ENCODE results near the gene MYLK2. TPM values are rescaled to one million over a fixed set of nuclear protein-coding genes. Genes with fewer than 3 reads are reported as not detected.

The MYLK2 gene
- total and polyA plus RNA-seq, 9 donors, result 0.08 to 0.35 (median 0.20) TPM; not detected in 6

- Histone ChIP-seq H3K36me3 (no peaks in the 10 kb centered on the region), H3K4me1 (ENCODE audit: insufficient read depth) (peaks cover 3% of the 10 kb centered on the region), H3K4me3 (no peak overlapping the region), H3K27ac (peak overlapping the region in 1 of 2 donors; percentile 45), H3K27me3 (no peaks in the 10 kb centered on the region), H3K9me3 (no peaks in the 10 kb centered on the region)
- DNase-seq, result no peak
- TF ChIP-seq, protein P1, sequence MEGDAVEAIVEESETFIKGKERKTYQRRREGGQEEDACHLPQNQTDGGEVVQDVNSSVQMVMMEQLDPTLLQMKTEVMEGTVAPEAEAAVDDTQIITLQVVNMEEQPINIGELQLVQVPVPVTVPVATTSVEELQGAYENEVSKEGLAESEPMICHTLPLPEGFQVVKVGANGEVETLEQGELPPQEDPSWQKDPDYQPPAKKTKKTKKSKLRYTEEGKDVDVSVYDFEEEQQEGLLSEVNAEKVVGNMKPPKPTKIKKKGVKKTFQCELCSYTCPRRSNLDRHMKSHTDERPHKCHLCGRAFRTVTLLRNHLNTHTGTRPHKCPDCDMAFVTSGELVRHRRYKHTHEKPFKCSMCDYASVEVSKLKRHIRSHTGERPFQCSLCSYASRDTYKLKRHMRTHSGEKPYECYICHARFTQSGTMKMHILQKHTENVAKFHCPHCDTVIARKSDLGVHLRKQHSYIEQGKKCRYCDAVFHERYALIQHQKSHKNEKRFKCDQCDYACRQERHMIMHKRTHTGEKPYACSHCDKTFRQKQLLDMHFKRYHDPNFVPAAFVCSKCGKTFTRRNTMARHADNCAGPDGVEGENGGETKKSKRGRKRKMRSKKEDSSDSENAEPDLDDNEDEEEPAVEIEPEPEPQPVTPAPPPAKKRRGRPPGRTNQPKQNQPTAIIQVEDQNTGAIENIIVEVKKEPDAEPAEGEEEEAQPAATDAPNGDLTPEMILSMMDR (IDR thresholded peaks at IDR 0.05), result no peak
- no peak for TF ChIP-seq POLR2A (IDR thresholded peaks at IDR 0.05)
- no peak for TF ChIP-seq EP300 (IDR thresholded peaks at IDR 0.05)
- intact Hi-C loops (cut with DNase I), result no loop called here
- WGBS, 3 donors, result 67 to 90% (median 71%) methylated on average over 12 of the region's 12 CpGs
Observed at GRCh38 chr20:31864521-31865400, 45.6 kb downstream of the MYLK2 start.

DNA sequence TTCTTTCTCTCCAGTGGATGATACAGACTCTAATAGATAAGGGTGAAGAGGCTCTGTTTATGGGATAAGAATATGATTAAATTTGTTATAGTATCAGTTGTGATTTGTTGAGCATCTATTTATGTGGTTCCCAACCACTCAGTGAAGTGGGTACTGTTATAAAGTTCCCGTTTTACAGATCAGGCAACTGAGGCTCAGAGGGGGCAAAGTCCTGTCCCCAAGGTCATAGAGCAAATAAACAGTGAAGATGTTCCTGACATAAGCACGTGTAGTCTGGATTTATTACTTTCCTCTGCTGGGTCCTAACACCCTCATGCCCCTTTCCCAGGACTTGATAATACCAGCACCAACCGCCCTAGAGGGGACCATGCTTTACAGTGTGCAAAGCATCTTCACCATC is 47.1 kb downstream of the MYLK2 start:
- TF ChIP-seq, protein P1 (IDR thresholded peaks at IDR 0.05), result no peak
- no peak for TF ChIP-seq POLR2A (IDR thresholded peaks at IDR 0.05)
- TF ChIP-seq EP300 (IDR thresholded peaks at IDR 0.05), result no peak
- intact Hi-C loops (cut with DNase I), result no loop called here
- Histone ChIP-seq H3K27me3 (no peaks in the 10 kb centered on the region), H3K9me3 (no peaks in the 10 kb centered on the region), H3K4me3 (no peak overlapping the region), H3K36me3 (no peaks in the 10 kb centered on the region), H3K4me1 (ENCODE audit: insufficient read depth) (no peaks in the 10 kb centered on the region), H3K27ac (peak overlapping the region in 1 of 2 donors; percentile 3)
- DNase-seq, result no peak
- WGBS, 3 donors, result 63 to 70% (median 66%) methylated on average over 3 of the region's 3 CpGs

DNA sequence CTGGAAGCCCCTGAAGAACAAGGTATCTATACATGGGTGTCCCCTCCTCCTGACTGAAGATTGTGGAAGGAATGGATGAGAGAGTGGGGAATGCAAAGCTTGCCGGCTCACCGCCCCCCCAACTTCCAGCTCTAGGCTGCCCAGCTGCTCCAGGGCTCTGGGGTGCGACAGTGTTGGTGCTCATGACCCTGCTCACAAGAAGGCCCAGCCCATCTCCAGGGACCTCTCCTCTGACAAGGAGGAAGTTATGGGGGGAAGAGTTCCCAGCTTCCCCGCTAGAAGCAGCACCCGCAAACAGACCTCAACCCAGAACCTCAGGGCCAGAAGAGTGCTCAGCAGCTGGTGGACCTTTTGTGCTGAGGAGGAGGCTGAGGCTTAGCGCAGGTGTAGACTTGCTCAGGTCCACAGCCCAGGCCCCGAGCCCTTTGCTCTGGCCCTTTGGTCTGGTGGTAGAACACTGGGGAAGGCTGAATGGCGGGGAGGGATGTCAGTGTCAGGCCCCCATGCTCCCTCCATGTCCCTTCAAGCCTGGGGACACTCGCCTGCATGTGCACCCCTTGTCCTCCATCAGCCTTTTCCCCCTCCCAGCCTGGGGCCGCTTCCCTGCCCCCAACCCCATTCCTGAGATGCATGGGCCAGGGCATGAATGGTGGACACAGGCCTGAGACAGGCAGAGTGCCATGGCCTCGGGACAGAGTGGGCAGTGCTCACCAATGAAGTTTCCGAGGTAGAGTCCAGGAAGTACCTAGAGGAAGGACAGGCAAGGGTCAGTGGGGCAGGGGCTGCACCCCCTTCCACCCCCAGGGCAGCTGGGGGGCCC is 49.9 kb downstream of the MYLK2 start:
- 78 to 87% (median 83%) methylated on average over 10 to 12 of the region's 12 CpGs for WGBS, 3 donors
- H3K27me3 ChIP-seq, result no peaks in the 10 kb centered on the region
- H3K27ac ChIP-seq, result no peak overlapping the region
- H3K4me1 ChIP-seq (ENCODE audit: insufficient read depth), result no peaks in the 10 kb centered on the region
- TF ChIP-seq EP300 (IDR thresholded peaks at IDR 0.05) (no peak), POLR2A (IDR thresholded peaks at IDR 0.05) (no peak)
- TF ChIP-seq, protein P1 (IDR thresholded peaks at IDR 0.05), result no peak
- intact Hi-C loops (cut with DNase I), result no loop called here
- H3K36me3 ChIP-seq, result no peaks in the 10 kb centered on the region
- no peaks in the 10 kb centered on the region for H3K9me3 ChIP-seq
- H3K4me3 ChIP-seq, result no peak overlapping the region
- DNase-seq, result no peak

DNA sequence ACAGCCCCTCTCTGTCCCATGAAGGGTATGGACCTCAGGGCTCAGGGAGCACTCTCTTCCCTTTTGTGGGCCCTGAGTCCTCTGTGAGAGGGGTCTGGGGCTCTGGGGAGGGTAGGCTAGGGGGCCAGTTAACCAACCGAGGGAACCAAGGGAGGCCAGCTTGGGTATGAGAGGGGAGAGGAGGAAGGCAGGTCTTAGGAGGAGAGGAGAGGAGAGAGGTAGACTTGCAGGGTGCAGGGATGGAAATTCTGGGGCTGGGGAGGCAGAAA is 50.5 kb downstream of the MYLK2 start:
- Histone ChIP-seq H3K36me3 (no peaks in the 10 kb centered on the region), H3K9me3 (no peaks in the 10 kb centered on the region), H3K27me3 (no peaks in the 10 kb centered on the region), H3K4me1 (ENCODE audit: insufficient read depth) (no peaks in the 10 kb centered on the region), H3K27ac (no peak overlapping the region), H3K4me3 (peak overlapping the region; percentile 46)
- TF ChIP-seq POLR2A (IDR thresholded peaks at IDR 0.05), result no peak
- TF ChIP-seq, protein P1 (IDR thresholded peaks at IDR 0.05), result no peak
- no peak for TF ChIP-seq EP300 (IDR thresholded peaks at IDR 0.05)
- WGBS, 3 donors, result 4 to 9% (median 4%) methylated on average over 1 of the region's 1 CpG
- intact Hi-C loops (cut with DNase I), result no loop called here
- no peak for DNase-seq
